GM21723 (cell line): ENCODE measurements around the gene OSBPL10.
"Not testable (repeated sequence)": the region's sequence is repeated elsewhere in the genome, so short reads cannot be mapped to it uniquely, and the experiment has no call there.

Experiments
- ATAC-seq: cut with Tn5 transposase; IDR thresholded peaks from one replicate; pipeline ENCODE4 v1.9.1; 2021; ENCODE audit warnings: mild to moderate bottlenecking, moderate library complexity; ENCODE audit not compliant: unreplicated experiment

Gene OSBPL10

DNA sequence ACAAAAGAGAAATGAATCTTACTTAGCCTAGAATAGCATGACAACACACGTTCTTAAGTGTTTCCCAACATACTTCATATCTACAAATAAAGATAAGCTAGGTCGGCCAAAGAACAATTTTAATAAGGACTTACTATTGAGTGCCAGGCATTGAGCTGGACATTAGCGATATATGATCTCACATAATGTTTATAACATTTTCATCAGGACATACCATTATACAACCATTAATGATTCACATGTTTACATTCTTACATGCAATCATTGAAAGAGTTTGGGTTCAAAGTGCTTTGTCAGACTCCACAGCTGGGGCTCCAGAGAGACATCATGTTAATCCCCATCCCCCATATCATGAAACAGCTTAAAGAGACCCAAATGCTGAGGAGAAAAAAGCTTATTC lies 259.4 kb downstream of the OSBPL10 start:
- ATAC-seq = no peak

GRCh38 chr3:31714495-31715280 lies 266.4 kb downstream of the OSBPL10 start:
- no peak for ATAC-seq

GRCh38 chr3:31713816-31714215 lies 267.2 kb downstream of the OSBPL10 start:
- ATAC-seq = no peak

GRCh38 chr3:31710123-31710803 lies 270.8 kb downstream of the OSBPL10 start:
- no peak for ATAC-seq

- no peak for ATAC-seq
Observed at GRCh38 chr3:31709526-31709925, 271.5 kb downstream of the OSBPL10 start.

DNA sequence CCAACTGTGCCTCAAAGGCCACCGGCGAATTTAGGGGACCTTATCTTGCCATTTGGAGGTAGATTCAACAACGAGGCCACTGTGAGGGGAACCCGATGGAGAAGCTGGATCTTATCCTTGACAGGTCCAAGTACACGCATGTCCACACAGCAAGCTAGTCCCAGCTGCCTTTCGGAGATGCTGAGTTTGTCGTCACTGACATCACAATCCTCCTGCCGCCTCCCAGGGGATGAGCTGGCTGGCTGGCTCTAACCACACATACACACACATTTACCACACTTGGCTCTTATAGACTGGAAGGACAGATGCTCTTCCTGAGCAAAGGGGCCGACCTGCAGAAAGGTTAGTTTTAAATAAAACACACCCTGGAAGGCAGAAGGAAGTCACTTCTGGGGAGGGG lies 272.1 kb downstream of the OSBPL10 start:
- no peak for ATAC-seq

GRCh38 chr3:31707286-31707685 lies 273.8 kb downstream of the OSBPL10 start:
- no peak for ATAC-seq

GRCh38 chr3:31705736-31706135 lies 275.3 kb downstream of the OSBPL10 start:
- ATAC-seq = no peak

- no peak for ATAC-seq
Observed at GRCh38 chr3:31704591-31705179, 276.4 kb downstream of the OSBPL10 start.

DNA sequence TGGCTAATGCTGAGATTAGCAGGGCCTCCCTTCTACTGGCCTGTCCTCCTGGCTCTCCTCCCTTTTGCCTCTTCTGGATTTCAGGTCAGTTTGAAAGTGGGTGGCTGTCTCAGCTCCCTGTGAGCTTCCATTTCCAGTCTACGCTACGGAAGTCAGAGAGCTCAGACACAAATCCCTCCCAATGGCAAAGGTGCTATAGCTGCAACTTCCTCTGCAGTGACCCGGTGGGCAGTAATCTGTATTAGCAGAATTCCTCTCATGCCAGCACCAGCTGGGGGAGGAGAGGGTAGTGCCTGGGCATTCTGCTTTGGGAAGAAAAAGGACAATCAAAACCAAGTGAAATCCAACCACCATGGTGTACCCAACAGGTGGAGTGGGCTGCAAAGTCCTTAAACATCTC lies 276.9 kb downstream of the OSBPL10 start:
- ATAC-seq = no peak

DNA sequence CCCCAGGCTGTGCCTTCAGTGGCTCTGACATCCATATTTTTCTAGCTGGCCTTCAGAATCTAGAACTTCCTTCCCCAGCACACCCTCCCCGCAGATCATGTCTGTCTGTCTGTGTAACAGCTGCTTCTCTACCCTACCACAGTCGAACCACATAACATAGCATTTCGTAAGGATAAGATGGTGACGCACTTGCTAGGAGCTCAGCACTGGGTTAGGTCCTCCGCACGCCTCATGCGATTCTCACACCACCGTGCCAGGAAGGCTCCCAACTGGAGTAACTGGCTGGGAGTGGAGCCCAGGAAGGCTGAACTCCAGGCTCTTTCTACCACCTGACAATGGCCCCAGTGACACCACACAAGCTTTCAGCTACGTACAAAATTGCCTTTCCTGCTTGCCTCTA lies 279.8 kb downstream of the OSBPL10 start:
- ATAC-seq = no peak

GRCh38 chr3:31699309-31699953 lies 281.6 kb downstream of the OSBPL10 start:
- ATAC-seq = no peak

GRCh38 chr3:31696815-31697548 lies 284.1 kb downstream of the OSBPL10 start:
- no peak for ATAC-seq

GRCh38 chr3:31696009-31696297 lies 285.1 kb downstream of the OSBPL10 start:
- ATAC-seq = no peak

GRCh38 chr3:31695280-31696008 lies 285.6 kb downstream of the OSBPL10 start:
- peak; percentile 54 for ATAC-seq

DNA sequence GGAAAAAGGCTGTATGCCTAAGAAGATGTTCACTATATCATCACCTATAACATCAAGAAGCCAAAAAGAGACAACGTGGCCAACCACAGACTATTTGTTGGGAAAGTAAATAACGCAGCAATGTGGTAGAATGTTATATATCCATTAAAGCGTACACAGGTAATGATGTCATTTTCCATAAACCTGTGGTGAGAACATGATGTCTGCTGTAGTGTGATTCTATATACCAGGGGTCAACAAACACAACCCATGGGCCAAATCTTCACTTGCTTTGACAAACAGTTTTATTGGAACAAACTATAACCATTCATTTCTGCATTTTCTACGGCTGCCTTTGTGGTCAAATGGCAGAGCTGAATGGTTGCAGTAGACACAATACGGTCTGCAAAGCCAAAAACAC lies 287.7 kb downstream of the OSBPL10 start:
- ATAC-seq = no peak

DNA sequence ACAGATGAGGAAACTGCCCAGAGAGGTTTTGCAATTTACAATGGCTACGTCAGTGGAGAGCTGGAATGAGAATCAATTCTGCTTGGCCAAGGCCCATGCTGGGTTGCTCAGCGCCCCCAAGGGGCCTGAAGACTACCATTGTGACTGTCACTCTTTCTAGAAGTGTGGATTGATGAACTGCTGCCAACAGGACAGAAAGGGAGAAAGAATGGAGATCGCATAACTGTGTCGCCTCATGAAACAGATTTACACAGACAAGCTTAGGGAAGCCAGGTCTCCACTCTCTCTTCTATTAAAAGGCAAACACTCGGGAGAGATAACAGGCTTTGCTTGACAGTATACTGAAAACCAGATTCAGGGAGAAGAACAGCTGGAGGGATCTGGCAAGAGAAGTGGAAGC lies 288.3 kb downstream of the OSBPL10 start:
- no peak for ATAC-seq

- ATAC-seq = no peak
Observed at GRCh38 chr3:31690771-31691170, 290.3 kb downstream of the OSBPL10 start.

DNA sequence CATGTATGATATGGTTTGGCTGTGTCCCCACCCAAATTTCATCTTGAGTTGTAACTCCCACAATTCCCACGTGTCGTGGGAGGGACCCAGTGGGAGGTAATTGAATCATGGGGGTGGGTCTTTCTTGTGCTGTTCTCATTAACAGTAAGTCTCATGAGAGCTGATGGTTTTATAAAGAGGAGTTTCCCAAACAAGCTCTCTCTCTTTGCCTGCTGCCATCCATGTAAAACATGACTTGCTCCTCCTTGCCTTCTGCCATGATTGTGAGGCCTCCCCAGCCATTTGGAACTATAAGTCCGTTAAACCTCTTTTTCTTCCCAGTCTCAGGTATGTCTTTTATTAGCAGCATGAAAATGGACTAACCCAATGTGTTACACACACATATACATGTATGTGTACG lies 291.5 kb downstream of the OSBPL10 start:
- not testable (repeated sequence) for ATAC-seq

DNA sequence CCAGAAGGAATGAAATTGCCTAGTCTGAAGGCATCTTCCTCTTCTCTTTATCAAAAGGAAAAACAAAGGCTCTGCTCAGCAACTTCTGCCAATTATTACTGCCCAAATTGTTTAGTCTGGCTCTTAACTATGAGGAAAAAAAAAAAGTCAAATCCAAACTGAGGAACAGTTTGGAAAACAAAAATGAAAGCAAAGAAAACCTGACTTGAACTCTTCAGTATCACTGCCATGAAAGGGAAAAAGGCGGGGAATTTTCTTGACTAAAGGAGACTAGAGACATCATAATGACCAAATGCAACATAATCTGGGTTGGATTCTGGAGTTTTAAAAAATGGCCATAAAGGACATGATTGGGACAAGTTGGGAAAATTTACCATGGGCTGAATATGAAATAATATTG lies 292.1 kb downstream of the OSBPL10 start:
- no peak for ATAC-seq
